GM21390 (cell line): ENCODE results near the gene OR6C2.
"Not testable (repeated sequence)": the region's sequence is repeated elsewhere in the genome, so short reads cannot be mapped to it uniquely, and the experiment has no call there.

ENCODE experiments used
- ATAC-seq: cut with Tn5 transposase; IDR thresholded peaks from one replicate; pipeline ENCODE4 v1.9.1; 2021; ENCODE audit not compliant: unreplicated experiment

OR6C2 gene

GRCh38 chr12:55443776-55444175 is at the start of gene OR6C2:
OR6C2 (plus strand) TSS chr12:55444076; CDS start chr12:55452214, 8,138 bp downstream.
- no peak for ATAC-seq

GRCh38 chr12:55396326-55396725 is 47.5 kb upstream of the OR6C2 start:
- ATAC-seq = no peak

GRCh38 chr12:55400229-55400628 is 43.6 kb upstream of the OR6C2 start, which contains the start of gene OR6C65:
OR6C65 (plus strand) TSS chr12:55400529; CDS start chr12:55400529, 0 bp downstream.
- no peak for ATAC-seq

- ATAC-seq = no peak
Observed at GRCh38 chr12:55407866-55408265, 36.0 kb upstream of the OR6C2 start.

- not testable (repeated sequence) for ATAC-seq
Observed at GRCh38 chr12:55409133-55409532, 34.7 kb upstream of the OR6C2 start.

GRCh38 chr12:55412138-55412537 is 31.7 kb upstream of the OR6C2 start:
- ATAC-seq = not testable (repeated sequence)

- ATAC-seq = not testable (repeated sequence)
Observed at GRCh38 chr12:55413498-55414388, 30.1 kb upstream of the OR6C2 start.

GRCh38 chr12:55414396-55414823 is 29.5 kb upstream of the OR6C2 start:
- not testable (repeated sequence) for ATAC-seq

GRCh38 chr12:55414889-55415288 is 29.0 kb upstream of the OR6C2 start:
- ATAC-seq = not testable (repeated sequence)

GRCh38 chr12:55416961-55417360 is 26.9 kb upstream of the OR6C2 start:
- no peak for ATAC-seq

- no peak for ATAC-seq
Observed at GRCh38 chr12:55420307-55420962, 23.4 kb upstream of the OR6C2 start.

- no peak for ATAC-seq
Observed at GRCh38 chr12:55425954-55426353, 17.9 kb upstream of the OR6C2 start, which contains the start of gene OR6C76. OR6C76 (plus strand) TSS chr12:55426254; CDS start chr12:55426254, 0 bp downstream.

GRCh38 chr12:55428331-55429243 is 15.3 kb upstream of the OR6C2 start:
- no peak for ATAC-seq

- not testable (repeated sequence) for ATAC-seq
Observed at GRCh38 chr12:55441233-55441632, 2.6 kb upstream of the OR6C2 start.

GRCh38 chr12:55445357-55445756 is 1.5 kb downstream of the OR6C2 start:
- no peak for ATAC-seq

GRCh38 chr12:55446326-55446725 is 2.5 kb downstream of the OR6C2 start:
- ATAC-seq = no peak

- ATAC-seq = no peak
Observed at GRCh38 chr12:55448825-55449224, 4.9 kb downstream of the OR6C2 start.

GRCh38 chr12:55464926-55465325 is 21.1 kb downstream of the OR6C2 start:
- ATAC-seq = not testable (repeated sequence)

- no peak for ATAC-seq
Observed at GRCh38 chr12:55467836-55468235, 24.0 kb downstream of the OR6C2 start.

GRCh38 chr12:55469291-55469690 is 25.4 kb downstream of the OR6C2 start:
- ATAC-seq = no peak
